Measurements from ENCODE around the gene OPCML. TPM values are rescaled to one million over a fixed set of nuclear protein-coding genes. Genes with fewer than 3 reads are reported as not detected.
A peak's percentile ranks its signal among the peaks of the same experiment; 100 is the strongest.

Gene OPCML
- total and polyA plus RNA-seq, 2 experiments from 2014 or later, result 1.2 to 4.4 TPM

- H3K4me1 ChIP-seq (ENCODE audit: insufficient read depth), result peaks cover 9% of the 10 kb centered on the region; the same call in 1 of the 2 replicates
- H3K9me2 ChIP-seq (ENCODE audit: insufficient read depth), result peaks cover 11% of the 10 kb centered on the region
- no peak overlapping the region for H3K4me3 Mint-ChIP-seq
- ATAC-seq (no peak), DNase-seq (ENCODE audit: low spot score) (no peak)
- no peak overlapping the region for H3K27ac Mint-ChIP-seq
- peak overlapping the region; percentile 87 for H2AFZ ChIP-seq
- peaks cover 3% of the 10 kb centered on the region for H3K27me3 Mint-ChIP-seq (ENCODE audit: insufficient read depth, low read depth, poor library complexity)
- H3F3A ChIP-seq (replicated peaks; ENCODE audit: low read depth), result no peaks in the 10 kb centered on the region
- H3K27ac ChIP-seq (ENCODE audit: low read depth), result no peak overlapping the region
- TF ChIP-seq CREB1 (CRISPR knock-in tag; IDR thresholded peaks at IDR 0.05; ENCODE audit: low read depth), result no peak
- no peak for TF ChIP-seq EZH2 (IDR thresholded peaks at IDR 0.05; ENCODE audit: low read depth, unreplicated experiment)
- no peak for TF ChIP-seq ZNF331 (CRISPR knock-in tag; IDR thresholded peaks at IDR 0.05; ENCODE audit: low read depth)
- no peak for TF ChIP-seq ZNF462 (CRISPR knock-in tag; IDR thresholded peaks at IDR 0.05)
- no peak for TF ChIP-seq ETS1 (IDR thresholded peaks at IDR 0.05)
- TF ChIP-seq ZNF114 (CRISPR knock-in tag; IDR thresholded peaks at IDR 0.05), result no peak
- TF ChIP-seq NANOG (IDR thresholded peaks at IDR 0.05; ENCODE audit: borderline replicate concordance), result no peak
- TF ChIP-seq EZH2phosphoT487 (IDR thresholded peaks at IDR 0.05; ENCODE audit: unreplicated experiment), result no peak
- no peak for TF ChIP-seq REST (IDR thresholded peaks at IDR 0.05; ENCODE audit: unreplicated experiment)
- TF ChIP-seq CTCF (conservative IDR thresholded peaks at IDR 0.05; ENCODE audit: low read depth in 2 of 2), result no peak
- TF ChIP-seq POLR2AphosphoS5 (IDR thresholded peaks at IDR 0.05; ENCODE audit: low read depth), result no peak
- TF ChIP-seq STAT1 (IDR thresholded peaks at IDR 0.05; ENCODE audit: unreplicated experiment), result no peak
- no peak for TF ChIP-seq JUNB (IDR thresholded peaks at IDR 0.05; ENCODE audit: unreplicated experiment)
- peaks cover 1% of the 10 kb centered on the region; the same call in 1 of the 3 replicates for H3K36me3 Mint-ChIP-seq (ENCODE audit: low read depth)
- H3K36me3 ChIP-seq (ENCODE audit: insufficient read depth), result no peaks in the 10 kb centered on the region
- no peaks in the 10 kb centered on the region for H3K79me2 ChIP-seq (replicated peaks; ENCODE audit: insufficient read depth)
- H3K4me3 ChIP-seq, result no peak overlapping the region
- H4K20me1 ChIP-seq (replicated peaks; ENCODE audit: insufficient read depth), result no peaks in the 10 kb centered on the region
- H3K4me1 Mint-ChIP-seq, result peaks cover 6% of the 10 kb centered on the region
- peaks cover 2% of the 10 kb centered on the region; the same call in 1 of the 3 replicates for H3K9me3 Mint-ChIP-seq
- no peaks in the 10 kb centered on the region for H3K27me3 ChIP-seq (ENCODE audit: insufficient read depth)
- H3K4me2 ChIP-seq, result no peak overlapping the region
Measured at GRCh38 chr11:132396318-132396717, 1136.0 kb downstream of the OPCML start.

Data from GM23338 (cell line).